Measurements from ENCODE around the gene ENPP7.

The ENPP7 gene, protein sequence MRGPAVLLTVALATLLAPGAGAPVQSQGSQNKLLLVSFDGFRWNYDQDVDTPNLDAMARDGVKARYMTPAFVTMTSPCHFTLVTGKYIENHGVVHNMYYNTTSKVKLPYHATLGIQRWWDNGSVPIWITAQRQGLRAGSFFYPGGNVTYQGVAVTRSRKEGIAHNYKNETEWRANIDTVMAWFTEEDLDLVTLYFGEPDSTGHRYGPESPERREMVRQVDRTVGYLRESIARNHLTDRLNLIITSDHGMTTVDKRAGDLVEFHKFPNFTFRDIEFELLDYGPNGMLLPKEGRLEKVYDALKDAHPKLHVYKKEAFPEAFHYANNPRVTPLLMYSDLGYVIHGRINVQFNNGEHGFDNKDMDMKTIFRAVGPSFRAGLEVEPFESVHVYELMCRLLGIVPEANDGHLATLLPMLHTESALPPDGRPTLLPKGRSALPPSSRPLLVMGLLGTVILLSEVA

GRCh38 chr17:79730769-79731483, at the start of gene ENPP7:
Gene ENPP7 (plus strand): TSS chr17:79730943. CDS start chr17:79731140, 197 bp downstream.
- DNase-seq, result no peak

- DNase-seq, result no peak
Observed at GRCh38 chr17:79681101-79681621, 49.6 kb upstream of the ENPP7 start.

DNA sequence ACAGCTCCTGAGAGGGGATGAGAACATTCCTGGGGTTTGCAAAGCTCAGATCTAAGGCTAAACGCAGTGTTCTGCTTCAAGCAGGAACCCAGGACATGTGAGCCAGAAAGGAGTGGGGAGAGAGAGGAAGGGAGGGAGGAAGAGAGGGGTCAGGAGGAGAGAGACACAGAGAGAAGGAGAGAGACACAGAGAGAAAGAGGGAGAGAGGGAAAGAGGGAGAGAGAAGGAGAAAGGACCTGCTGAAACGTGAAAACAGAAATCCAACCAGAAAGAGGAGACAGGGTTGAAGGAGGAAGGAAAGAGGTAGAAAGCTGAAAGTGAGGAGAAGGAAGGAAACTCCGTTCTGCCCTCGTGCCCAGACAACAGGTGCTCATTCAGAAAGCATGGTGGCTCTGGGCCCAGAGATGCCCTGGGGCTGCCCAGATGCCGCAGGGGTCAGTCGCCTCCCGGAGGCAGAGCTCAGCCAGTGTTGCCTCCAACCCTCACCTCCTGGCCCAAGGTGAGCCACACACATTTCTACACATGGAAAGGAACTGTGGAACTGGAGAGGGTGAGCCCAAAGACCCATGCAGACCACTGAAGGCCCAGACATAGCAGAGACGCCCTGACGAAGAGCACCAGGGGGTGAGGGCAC, 49.0 kb upstream of the ENPP7 start:
- no peak for DNase-seq

DNA sequence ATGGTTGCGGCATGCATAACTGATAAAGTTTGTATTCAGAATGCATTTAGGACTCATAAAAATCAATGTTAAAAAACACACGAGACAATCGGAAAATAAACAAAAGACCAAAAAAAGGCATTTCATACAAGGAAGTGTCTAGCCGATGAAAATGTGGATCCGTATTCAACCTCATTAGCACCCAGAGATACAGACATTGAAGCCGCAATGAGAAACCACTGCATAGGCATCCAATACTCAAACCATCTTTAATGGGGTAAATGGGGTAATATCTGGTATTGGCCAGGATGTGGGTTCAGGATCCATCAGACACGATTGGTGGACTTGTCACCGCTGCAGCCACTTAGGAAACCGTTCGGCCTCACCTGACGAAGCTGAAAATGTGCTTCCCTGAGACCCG, 47.4 kb upstream of the ENPP7 start:
- no peak for DNase-seq

- DNase-seq, result no peak
Observed at GRCh38 chr17:79684132-79684985, 46.4 kb upstream of the ENPP7 start.

- DNase-seq, result no peak
Observed at GRCh38 chr17:79685121-79685520, 45.6 kb upstream of the ENPP7 start.

- no peak for DNase-seq
Observed at GRCh38 chr17:79686476-79686875, 44.3 kb upstream of the ENPP7 start.

DNA sequence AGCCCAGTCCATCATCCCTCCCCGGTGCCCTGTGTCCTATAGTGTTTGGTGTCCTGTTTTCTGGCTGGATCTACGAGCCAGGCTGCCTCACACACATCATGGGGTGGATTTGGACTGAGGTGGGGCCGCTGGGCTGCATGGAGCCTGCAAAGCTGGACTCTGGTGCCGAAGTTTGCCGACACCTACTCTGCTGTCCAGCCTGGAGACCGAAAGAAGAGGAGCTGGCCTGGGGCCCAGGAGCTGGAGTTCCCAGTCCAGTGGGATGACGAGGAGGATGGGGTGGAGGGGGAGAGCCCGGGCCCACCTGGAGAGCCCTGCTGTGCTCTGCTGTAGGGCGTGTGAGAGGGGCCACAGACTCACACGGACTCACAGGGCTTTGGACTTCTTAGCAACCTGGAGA, 40.3 kb upstream of the ENPP7 start:
- no peak for DNase-seq

GRCh38 chr17:79690988-79691836, 39.5 kb upstream of the ENPP7 start:
- DNase-seq, result no peak

GRCh38 chr17:79691931-79692330, 38.8 kb upstream of the ENPP7 start:
- DNase-seq, result no peak

GRCh38 chr17:79693419-79693818, 37.3 kb upstream of the ENPP7 start:
- DNase-seq, result no peak

DNA sequence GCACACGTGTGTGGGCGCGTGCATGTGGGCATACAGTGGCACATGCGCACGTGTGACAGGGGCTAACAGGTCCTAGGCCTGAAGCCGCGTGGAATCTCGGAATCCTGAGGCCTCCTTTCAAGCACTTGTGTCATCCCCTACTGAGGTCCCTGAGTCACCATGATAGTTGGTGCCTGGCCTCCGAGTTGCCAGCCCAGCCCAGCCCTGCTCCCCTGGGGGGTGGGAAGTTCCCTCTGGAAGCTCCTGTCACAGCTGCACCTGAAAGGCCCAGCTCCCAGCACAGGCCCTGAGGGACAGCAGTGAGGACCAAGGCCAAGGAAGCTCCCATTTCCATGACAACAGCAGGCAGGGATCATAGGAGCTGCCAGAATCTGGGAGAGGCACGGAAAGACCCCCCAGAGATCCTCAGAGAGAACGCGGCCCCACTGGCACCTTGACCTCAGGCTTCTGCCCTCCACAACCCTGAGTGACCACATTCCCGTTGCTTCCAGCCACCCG, 35.4 kb upstream of the ENPP7 start:
- DNase-seq, result no peak

GRCh38 chr17:79695797-79696609, 34.7 kb upstream of the ENPP7 start:
- no peak for DNase-seq

GRCh38 chr17:79696610-79696982, 34.1 kb upstream of the ENPP7 start:
- DNase-seq, result no peak

DNA sequence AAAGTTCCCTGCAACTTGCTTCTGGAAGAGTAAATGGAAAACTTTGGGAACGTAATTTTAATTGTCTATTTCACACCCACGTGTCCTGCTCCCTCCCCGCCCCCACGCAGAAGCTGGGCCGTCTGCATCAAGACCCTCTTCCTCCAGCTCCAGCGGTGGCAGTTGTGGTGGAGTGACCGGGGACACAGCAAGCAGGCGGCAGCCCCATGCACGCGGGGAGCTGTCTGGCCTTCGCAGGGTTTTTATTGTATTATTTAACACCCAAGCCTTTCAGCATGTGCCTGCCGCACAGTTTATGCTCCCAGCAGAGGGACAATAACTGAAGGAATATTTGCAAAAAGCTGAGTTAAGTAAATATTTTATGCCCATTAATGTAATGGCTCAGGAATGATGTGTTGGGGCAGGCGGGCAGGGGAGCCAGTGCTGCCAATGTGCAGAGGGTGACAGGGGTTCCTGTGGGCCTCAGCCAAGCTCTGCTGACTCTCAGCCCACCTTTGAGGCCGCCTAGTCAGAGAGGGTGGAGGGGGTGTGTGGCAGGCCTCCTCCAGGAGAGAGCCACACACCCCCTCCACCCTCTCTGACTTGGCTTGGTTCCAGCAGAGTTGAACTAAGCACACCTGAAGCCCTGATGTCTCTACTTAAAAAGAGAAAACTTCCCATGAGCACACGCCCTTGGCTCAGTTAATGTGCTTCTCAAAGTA, 32.4 kb upstream of the ENPP7 start:
- no peak for DNase-seq

- no peak for DNase-seq
Observed at GRCh38 chr17:79699386-79700036, 31.2 kb upstream of the ENPP7 start.

GRCh38 chr17:79700592-79700991, 30.2 kb upstream of the ENPP7 start:
- DNase-seq, result no peak

- no peak for DNase-seq
Observed at GRCh38 chr17:79702034-79702433, 28.7 kb upstream of the ENPP7 start.

- no peak for DNase-seq
Observed at GRCh38 chr17:79702550-79703236, 28.1 kb upstream of the ENPP7 start.

Data from NCI-H187 (cell line).